GM18499 (cell line): Measurements from ENCODE around the gene GCDH.
"Not testable (repeated sequence)": the region's sequence is repeated elsewhere in the genome, so short reads cannot be mapped to it uniquely, and the experiment has no call there.

Experiments used
- ATAC-seq: cut with Tn5 transposase; IDR thresholded peaks from one replicate; pipeline ENCODE4 v1.9.1; 2021; ENCODE audit warnings: moderate number of reproducible peaks; ENCODE audit not compliant: insufficient read depth, unreplicated experiment

The GCDH gene

DNA sequence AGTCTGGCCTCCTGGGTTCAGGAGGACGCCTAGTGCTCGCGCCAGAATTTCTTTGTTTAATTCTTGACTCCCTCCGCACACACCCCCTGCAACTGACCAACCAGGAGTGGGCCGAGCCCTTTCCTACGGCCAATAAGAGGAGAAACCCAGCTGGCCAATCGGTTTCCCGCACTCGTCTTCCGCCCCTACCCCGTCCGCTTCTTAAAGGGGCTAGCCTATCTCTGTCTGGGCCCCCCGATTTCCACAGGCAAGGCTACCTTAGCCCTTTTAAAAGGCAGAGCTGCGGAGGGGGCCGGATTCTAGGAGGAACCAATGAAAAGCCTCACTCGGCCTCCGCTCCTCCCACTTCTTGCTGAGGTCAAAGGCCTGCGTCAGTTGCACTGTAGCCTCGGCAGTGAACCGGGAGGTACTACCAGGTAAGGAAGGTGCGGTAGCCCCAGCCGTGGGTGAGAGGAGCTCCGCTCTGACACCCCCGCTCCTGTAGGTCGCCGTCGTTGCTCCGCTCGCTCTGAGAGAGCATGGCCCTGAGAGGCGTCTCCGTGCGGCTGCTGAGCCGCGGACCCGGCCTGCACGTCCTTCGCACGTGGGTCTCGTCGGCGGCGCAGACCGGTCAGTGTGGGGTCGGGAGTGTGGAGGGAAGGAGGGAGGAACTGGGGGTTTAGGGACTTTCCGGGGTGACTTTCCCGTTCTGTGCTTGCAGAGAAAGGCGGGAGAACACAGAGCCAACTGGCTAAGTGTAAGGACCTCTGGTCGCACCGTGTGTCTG, at the start of gene GCDH:
Gene GCDH, plus strand, starts transcription at position 374 of the 766 bp plus-strand sequence. Its CDS starts 145 bp downstream, at position 519.
- peak; percentile 73 for ATAC-seq

- no peak for ATAC-seq
Measured at GRCh38 chr19:12842511-12842910, 48.4 kb upstream of the GCDH start.

DNA sequence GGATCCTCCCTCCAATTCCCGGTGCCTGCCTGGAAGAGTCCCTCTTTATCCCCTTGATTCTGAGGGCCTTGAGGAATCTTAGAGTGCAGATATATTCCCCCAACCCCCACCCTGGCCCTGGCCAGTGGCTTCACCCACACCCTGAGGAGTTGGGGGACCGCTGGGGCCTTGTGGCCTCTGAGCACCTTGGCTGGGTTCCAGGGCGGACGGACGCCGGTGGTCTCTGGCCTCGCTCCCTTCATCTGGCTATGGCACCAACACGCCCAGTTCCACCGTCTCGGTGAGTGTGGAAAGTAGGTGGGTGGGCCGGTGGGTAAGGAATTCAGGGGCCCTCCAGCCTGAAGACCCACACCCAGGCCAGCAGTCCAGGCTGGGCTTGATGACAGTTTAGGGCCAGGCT, 47.6 kb upstream of the GCDH start:
- no peak for ATAC-seq

GRCh38 chr19:12843999-12844732, 46.8 kb upstream of the GCDH start:
- ATAC-seq: no peak

DNA sequence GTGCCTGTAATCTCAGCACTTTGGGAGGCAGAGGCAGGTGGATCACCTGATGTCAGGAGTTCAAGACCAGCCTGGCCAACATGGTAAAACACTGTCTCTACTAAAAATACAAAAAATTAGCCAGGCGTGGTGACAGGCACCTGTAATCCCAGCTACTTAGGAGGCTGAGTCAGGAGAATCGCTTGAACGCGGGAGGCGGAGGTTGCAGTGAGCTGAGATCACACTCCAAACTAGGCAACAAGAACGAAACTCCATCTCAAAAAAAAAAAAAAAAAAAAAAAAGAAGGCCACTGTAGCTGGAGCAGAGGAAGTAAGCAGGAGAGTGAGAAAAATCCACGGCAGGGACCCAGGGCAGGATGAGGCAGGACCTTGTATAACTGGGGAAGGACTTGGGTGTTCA, 44.3 kb upstream of the GCDH start:
- ATAC-seq: not testable (repeated sequence)

DNA sequence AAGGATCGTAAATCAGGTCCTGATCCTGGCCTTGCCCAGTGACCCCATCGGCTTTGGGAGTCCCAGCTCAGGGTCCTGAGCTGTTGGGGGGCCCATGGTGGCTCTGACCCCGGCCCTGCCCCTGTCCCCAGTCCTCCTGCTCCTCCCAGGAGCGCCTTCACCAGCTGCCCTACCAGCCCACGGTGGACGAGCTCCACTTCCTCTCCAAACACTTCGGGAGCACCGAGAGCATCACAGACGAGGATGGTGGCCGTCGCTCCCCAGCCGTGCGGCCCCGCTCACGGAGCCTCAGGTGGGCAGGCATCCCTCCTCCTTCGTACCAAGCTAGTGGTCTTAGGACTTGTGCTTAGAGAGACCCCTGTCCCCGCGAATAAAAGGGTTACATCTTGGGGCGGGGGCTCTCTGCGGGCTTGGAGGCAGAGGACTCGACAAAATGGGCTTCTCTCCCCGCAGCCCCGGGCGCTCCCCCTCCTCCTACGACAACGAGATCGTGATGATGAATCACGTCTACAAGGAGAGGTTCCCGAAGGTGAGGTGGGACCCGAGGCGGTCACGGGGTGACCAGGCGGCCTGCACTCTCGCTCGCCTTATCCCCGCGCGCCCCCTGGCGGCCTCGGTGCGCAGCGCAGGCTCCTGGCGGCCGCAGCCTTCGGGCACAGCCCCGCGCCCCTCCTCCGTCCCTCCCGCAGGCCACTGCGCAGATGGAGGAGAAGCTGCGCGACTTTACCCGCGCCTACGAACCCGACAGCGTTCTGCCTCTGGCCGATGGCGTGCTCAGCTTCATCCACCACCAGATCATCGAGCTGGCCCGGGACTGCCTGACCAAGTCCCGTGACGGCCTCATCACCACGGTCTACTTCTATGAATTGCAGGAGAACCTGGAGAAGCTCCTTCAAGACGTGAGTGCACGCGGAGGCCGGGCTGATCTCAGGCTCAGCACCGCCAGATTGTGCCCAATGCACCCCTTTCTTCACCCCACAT, 43.5 kb upstream of the GCDH start:
- ATAC-seq: no peak

GRCh38 chr19:12856653-12857052, 34.3 kb upstream of the GCDH start:
- no peak for ATAC-seq

GRCh38 chr19:12858041-12858928, 32.7 kb upstream of the GCDH start:
- ATAC-seq: no peak

DNA sequence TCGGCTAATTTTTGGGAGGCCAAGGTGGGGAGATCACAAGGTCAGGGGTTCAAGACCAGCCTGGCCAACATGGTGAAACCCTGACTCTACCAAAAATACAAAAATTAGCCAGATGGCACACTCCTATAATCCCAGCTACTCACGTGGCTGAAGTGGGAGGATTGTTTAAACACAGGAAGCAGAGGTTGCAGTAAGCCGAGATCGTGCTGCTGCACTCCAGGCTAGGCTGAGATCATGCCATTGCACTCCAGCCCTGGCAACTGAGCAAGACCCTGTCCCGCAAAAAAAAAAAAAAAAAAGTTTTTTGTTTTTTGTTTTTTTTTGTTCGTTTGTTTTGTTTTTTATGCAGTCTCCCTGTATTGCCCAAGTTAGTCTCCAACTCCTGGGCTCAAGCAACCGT, 31.4 kb upstream of the GCDH start:
- ATAC-seq: no peak

GRCh38 chr19:12864143-12864542, 26.8 kb upstream of the GCDH start:
- no peak for ATAC-seq

- ATAC-seq: no peak
Measured at GRCh38 chr19:12864721-12865715, 25.9 kb upstream of the GCDH start.

- ATAC-seq: no peak
Measured at GRCh38 chr19:12865746-12866415, 25.1 kb upstream of the GCDH start.

DNA sequence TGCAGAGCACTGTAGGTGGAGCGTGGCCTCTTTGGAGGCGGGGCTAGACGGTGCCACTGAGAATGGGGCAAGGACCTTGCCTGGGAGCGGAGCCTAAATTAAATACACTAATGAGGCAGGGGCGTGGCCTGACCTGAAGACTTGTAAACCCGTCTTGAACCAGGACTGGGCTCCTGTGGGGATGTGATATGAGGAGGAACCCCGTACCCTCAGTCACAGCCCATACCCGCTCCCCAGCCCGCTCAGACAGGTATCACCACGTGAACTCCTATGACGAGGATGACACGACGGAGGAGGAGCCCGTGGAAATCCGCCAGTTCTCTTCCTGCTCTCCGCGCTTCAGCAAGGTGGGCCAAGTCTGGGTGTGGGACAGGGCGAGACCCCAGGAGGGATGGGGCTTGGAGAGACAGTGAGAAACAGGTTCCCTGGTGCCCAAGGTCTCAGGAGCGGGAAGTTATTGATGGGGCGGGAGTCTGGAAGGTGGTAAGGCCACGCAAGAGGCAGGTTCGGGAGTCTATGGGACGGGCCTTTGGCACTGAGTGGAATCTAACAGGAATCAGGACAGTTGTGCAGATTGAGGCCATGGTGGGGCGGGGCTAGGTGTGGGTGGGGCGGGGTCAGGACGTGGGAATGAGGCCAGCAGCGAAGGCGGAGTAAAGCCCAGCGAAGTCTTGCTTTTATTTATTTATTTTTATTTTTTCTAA, 24.4 kb upstream of the GCDH start:
- ATAC-seq: no peak

DNA sequence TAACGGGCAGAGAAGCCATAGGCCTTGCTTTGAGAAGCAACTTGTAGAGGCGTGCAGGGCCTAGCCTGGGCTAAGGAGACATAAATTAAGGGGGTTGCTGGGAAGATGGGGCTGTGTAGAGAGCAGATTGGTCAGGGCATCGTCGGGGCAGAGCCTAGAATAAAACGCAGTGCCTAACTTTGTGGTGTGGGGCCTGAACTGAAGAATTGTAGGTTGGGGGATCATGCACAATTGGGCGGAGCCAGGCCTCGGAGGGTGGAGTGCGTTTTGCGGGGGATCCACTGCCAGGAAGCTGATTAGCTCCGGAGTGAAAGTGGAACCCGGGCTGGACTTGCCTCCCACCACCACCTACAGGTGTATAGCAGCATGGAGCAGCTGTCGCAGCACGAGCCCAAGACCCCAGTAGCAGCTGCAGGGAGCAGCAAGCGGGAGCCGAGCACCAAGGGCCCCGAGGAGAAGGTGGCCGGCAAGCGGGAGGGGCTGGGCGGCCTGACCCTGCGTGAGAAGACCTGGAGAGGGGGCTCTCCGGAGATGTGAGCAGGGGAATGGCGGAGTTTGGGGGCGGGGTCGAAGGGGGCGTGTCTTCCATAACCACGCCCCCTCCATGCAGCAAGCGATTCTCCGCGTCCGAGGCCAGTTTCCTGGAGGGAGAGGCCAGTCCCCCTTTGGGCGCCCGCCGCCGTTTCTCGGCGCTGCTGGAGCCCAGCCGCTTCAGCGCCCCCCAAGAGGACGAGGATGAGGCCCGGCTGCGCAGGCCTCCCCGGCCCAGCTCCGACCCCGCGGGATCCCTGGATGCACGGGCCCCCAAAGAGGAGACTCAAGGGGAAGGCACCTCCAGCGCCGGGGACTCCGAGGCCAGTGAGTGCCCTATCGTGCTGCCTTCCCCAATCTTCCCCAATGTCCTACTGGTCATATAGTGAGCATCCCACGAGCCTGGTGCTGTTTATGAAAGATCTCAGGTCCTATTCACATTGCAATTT, 23.6 kb upstream of the GCDH start:
- ATAC-seq: no peak

DNA sequence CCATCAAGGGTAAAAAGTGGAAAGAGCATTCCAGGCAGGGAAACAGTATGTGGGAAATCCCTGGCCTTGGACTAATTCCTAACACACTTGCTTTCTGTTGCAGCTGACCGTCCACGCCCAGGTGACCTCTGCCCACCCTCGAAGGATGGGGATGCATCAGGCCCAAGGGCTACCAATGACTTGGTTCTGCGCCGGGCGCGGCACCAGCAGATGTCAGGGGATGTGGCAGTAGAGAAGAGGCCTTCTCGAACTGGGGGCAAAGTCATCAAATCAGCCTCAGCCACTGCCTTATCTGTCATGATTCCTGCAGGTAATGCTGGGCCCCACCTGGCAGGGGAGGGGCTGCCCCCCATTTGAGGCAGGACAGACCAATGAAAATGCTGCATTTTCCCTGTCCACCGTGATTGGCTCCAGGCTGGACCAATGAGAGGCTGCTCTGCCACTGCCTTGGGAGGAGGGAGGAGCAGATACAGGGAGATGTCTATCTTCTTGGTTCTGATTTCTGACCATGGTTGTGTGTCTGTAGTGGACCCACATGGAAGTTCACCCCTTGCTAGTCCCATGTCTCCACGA, 22.3 kb upstream of the GCDH start:
- no peak for ATAC-seq

DNA sequence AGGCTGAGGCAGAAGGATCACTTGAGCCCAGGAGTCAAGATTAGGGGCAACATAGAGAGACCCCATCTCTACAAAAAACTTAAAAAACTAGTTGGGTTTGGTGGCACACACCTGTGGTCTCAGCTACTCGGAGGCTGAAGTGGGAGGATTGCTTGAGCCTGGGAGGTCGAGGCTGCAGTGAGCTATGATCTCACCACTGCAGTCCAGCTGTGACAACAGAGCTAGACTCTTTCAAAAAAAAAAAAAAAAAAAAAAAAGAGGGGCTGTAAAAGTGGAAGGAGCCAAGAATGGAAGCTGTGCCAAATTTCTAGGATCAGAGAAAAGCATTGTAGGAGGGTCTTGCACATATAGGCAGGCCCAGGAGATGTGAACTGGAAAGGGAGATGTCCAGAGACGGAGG, 19.3 kb upstream of the GCDH start:
- no peak for ATAC-seq
